ELR (cell line): ENCODE data around the gene CDH1.
A peak's percentile ranks its signal among the peaks of the same experiment; 100 is the strongest.
"Not testable (repeated sequence)": the region's sequence is repeated elsewhere in the genome, so short reads cannot be mapped to it uniquely, and the experiment has no call there.

Experiments used
- DNase-seq: peaks from one replicate; pipeline ENCODE4 v3.0.0-alpha.2; 2015; ENCODE audit warnings: low read depth

CDH1 gene

DNA sequence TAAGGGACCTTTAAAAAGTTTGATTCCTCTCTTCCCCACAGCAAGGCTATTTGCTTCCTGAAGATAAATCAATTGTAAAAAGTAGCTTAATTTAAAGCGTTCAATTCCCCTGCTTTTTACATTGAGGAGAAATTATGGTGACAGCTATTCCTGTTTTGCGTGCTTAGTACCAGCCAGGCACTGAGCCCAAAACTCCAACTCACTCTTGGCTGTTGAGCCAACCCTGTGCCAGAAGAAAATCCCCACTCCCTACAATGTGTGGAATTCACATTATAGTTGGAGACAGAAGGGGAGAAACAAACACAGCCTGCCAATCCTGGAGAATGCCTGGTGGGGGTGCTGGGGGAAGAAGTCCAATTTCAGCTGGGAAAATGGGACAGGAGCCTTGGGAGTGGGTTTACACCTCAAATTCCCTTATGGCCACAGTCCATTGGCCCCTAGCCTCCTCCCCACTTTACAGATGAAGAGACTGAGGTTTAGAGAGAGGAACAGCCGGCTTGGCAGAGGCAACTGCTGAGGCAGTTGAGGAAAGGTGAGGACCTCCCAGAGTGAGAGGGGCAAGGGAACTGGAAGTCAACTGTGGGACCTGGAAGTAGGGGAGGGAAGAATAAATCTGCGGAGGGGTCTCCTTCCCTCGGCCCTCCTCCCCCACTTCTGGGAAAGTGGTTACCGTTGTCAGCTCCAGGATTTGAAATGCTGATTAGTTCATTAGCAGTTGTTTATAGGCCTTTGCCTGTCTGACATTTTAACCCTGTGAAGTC lies 26.1 kb downstream of the CDH1 start:
- DNase-seq = no peak

DNA sequence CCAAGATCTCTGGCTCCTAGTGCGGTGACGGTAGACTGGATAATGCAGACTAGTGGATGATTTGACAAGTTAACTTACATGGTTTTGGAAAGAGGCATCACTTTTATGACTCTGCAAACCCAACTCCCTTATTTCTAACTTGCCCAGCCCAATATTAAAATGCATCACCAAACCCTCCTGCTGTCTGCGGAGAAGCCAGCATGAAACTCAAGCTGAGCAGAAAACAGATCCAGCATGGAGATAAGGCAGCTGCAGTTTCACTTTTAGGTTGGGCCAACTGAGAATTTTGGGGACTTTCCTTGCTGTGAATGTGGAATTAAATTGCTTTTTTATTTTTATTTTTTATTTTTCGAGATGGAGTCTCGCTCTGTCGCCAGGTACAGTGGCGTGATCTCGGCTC lies 27.8 kb downstream of the CDH1 start:
- no peak for DNase-seq

DNA sequence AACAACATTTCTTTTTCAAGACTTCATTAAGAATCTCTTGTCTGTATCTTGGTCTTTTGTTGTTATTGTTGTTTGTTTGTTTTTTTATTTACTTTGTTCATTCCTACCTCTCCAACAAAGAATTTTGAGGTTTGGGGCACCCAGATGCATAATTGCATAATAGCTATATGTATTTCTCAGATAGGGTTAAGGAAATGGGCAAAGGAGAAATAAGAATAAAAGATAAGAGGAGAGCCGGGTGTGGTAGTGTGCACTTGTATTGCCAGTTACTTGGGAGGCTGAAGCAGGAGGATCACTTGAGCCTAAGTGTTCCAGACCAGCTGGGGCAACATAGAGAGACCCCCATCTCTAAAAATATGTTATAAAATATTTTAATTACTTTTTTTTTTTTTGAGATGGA lies 30.5 kb downstream of the CDH1 start:
- DNase-seq = no peak

DNA sequence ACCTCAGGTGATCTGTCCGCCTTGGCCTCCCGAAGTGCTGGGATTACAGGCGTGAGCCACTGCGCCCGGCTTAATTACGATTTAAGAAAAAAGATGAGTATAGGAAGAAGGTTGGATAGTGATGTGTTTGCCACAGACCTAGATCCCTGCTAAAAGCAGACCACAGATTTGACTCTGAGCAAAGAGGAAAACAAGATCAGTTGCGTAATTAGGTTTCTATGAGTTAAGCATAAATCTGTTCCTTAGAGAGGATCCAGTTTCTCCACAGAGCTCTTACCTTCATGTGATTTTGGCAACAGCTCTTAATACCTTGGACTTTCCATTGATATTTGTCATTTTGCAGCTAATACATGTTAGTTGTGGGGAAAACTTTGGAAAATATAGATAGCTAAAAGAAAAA lies 31.1 kb downstream of the CDH1 start:
- no peak for DNase-seq

DNA sequence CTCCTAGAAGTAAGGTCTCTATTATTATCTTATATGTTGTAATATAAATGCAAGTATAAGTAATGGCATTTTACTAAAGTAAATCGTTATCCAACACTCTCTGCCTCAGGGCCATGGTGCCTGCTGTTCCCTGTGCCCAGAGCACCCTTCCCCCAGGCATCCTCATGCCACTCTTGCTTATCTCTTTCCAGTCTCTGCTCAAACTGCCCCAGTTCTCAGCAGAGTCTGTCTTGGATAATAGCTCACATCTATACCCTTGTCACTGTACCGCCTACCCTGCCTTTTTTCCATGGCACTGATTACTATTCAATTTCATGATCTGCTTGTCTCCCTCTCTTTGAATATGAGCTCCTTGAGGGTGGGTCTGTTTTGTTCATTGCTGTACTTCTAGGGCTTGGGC lies 31.7 kb downstream of the CDH1 start:
- no peak for DNase-seq

DNA sequence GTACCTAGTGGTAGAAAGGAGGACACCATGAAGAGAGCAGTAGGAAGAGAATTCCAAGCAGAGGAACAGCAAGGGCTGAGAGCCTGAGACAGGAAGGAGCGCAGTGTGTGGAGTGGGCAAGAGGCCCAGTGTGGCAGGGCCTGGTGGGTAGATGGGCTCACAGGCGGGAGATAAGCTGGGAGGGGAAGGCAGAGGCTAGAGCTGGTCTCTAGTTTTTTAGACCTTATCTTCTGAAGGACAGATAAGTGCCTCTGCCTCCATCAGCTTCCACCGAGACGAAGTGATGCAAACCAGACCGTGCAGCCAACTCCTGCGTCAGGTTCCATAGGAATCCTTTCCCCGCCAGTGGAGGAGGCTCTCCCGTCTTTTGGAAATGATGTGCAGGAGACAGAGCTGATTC lies 33.6 kb downstream of the CDH1 start:
- DNase-seq = no peak

DNA sequence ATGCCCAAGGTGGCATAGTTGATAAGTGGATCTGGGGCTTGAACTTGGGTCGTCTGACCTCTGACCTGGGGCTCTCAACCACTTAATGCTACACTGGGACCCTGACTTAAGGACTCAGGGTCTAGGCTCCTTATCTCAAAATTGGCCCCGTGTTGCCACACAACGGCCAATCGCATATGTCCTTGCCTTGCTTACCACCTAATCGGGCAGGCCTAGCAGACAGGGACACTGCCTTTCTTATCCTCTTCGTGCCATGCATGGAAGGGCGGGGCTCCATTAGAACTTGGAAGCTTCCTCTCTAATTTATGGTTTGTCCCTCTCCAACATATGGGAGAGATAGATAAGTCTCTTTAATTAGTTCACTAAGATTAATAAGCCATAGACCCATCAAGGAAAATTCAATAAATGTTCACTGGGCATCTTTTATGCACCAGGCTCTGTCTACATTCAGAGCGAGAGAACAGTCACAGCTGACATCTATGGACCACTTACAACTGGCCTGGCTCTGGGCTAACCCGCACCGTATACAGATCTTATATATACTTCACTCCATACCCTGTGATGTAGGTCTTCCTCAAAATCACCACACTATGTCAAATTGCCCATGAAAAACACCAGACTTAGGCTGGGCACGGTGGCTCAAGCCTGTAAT lies 35.1 kb downstream of the CDH1 start:
- no peak for DNase-seq

DNA sequence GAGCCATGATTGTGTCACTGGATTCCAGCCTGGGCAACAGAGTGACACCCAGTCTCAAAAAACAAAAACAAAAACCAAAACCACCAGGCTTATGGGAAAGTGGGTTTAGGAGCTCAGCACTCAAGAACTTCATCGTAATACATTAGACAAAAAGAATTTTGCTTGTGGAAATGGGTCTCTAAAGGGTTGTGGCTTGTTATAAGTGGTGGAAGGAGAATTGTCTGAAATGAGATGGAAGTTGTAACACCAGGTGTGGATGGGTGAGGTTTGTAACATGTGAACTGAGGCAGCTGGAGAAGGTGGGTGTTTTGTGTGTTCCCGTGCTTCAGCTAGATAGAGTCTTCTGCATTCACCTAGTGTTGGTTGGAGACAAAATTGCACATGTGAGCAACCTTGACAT lies 35.8 kb downstream of the CDH1 start:
- no peak for DNase-seq

DNA sequence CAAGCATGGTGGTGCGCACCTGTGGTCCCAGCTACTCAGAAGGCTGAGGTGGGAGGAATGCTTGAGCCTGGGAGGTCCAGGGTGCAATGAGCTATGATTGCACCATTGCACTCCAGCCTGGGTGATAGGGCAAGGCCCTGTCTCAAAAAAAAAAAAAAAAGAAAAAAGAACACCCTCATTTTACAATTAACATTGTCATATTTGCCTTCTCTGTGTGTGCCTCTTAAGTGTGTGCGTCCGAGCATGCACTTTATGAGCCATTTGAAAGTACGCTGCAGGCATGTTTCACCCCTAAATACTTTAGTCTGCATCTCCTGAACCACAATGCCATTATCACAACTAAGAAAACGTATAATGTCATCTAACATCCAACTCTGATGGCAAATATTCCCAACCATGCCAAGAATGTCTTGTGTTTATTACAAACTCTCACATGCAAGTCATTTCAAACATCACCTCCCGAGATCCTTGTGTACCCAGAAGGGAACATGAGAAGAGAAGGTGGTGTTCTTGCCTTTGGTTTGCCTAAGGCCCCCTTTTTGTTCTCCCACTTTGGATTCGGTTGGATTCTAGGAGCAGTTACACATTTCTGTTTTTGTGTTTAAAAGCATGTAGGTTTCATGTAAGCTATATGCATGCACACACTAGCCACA lies 38.0 kb downstream of the CDH1 start:
- no peak for DNase-seq

DNA sequence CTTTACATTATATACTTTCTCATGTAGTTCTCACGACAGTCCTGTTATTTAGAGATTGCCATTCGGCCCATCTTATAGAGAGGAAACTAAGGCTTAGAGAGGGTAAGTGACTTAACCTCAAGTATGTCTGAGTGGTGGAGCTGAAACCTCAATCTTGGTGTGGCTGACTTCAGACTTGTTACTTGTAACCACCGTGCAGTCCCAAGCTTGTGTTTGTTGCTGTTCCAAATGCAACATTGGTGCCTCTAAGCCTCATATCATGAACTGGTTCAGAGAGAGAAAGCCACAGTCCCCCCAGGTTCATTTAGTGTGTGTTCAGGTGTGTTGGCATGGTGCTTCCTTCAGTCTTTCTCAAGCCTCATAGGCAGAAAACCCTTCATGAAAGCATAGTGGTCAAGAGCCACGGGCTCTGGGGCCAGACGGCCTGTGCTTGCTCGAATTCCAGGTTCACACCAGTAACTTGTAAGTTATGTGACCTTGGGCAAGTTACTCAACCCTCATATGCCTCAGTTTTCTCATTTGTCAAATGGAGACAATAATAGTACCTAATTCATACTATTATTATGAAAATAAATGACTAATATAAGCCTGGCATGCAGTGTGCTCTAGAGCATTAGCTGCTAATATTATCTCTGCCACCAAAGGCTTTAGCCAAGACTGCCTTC lies 39.9 kb downstream of the CDH1 start:
- DNase-seq = no peak

DNA sequence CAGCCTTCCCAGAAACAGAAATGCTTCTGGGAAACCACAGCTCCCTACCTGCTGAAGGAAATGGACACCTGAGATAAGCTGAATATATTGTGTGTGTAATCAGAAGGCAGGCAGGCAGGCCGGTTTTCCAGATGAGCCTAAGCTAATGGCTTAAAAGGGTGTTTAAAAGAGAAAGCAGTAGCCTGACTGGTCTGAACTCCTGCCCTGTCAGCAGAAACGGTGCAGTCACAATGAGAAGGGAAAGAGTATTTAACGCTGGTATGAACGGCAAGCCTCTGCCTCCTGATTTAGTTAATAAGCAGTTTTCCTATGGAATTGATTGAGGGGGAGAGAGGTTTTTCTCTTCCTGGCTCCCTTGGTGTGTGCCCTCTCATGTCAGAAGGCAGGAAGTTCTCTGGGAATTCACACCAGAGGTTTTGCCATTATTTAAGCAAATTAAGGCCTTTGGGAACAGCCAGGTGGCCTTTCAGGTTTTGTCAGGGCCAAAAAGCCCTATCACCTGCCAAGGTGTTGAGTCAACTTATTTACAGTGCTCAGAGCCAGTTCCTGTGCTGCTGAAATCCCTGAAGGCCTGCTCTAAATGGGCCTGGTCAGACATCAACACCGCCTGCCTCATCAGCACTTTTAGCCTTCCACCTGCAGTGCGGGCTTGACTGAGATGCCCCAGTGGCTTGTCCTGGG lies 41.6 kb downstream of the CDH1 start:
- no peak for DNase-seq

DNA sequence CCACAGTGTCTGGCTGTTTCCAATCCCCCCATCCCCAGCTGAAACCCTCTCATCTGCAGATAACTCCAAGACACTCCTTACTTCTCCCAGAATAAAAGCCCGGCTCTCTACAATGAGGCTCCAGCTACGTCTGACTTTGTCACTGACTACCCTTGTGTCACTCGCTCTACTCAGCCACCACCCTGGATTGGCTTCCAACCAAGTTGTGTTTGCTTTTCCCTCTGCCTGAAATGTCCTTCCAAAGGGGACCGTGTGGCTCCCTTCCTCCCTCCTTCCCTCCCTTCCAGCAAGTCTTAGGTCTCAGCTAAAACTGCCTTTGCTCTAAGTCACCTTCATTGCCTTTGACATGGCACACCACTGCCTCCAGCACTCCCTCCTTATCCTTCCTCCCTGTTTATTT lies 42.8 kb downstream of the CDH1 start:
- no peak for DNase-seq

DNA sequence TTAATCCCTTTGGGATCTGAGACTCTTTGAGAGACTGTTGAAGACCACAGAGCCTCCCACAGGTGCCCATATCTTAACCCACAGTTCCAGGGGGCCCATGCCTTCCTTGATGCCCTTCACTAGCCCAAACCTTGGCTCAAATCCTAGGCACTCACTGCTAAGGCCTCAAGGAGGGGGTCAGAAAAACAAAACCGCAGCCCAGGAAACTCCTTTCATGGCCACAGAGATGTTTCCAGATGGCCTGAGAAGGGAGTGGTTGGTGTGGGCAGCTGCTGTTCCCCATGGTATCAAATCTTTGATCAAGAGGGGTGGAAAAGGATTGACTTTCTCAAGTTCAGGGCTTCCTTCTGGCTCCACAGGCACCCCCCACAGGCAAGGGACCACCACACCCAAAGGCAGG lies 44.7 kb downstream of the CDH1 start:
- no peak for DNase-seq

DNA sequence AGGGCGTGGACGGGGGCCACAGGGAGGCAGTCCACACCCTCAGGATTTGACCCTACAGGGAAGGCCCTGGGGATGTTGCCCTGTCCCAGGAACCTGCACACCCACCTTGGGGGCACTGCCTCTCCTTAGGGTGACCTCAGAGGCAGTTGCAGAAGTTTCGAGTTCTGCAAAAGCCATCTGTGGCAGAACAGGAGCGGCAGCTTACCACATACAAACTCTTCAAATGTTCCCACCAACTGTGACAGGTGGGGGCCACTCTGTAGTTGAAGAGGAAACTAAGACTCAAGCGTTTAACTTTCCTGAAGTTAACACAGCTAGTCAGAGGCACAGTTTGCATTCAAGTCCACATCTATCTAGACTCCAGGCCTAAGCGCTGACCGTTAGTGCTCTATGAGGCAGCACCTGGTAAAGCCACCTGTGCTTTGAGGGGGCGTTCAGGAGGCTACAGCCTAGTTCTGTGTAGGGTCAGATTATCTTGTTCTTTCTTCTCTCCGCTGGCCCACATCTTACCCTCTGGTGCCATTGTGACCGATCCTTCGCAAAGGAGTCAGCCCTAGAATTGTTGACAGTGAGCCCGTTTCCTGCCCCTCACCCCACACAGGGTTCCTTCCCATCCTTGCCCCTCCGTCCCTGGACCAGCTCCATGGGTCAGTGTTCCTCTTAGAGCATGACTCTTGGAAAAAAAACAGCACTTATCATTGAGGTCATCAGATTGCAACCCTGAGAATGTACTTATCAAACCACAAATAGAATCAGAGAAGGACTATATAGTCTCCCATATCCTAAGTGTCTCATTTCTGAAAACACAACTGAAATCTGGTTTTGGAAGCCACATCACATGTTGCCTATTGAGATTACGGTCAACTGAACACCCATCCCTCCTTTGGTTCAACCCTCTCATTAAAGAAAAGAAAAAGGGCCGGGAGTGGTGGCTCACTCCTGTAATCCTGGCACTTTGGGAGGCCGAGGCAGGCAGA lies 45.4 kb downstream of the CDH1 start:
- no peak for DNase-seq

DNA sequence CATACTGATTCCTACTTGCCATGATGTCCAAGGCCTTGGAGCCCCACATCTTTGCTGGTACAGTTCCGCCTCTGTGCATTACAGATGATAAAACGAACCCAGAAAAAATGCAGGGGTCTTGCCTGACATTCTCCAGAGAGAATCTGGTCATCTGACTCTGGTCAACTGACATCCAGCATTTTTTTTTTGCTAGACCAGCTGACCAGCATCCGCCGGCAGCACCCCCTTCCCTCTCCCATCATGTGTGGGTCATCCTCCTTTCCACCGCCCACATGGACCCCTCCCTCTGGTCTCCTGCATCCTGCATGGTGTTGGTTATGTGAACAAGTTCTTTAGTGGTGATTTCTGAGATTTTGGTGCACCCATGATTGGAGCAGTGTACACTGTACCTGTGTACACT lies 47.1 kb downstream of the CDH1 start:
- DNase-seq = no peak

DNA sequence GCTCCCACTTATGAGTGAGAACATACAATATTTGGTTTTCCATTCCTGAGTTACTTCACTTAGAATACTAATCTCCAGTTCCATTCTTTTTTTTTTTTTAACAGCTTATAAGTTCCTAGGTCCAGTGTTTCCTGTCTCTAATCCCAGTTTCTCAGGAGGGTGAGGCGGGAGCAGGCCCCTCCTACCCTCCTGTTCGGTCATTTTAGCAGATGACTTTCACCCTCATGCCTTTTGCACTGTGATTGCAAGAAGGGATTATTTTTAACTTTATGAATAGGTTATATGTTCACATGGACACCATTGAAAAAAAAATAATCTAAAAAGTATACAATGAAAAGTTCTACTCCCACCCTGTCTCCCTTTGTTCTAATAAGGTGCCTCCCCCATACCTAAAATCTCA lies 47.6 kb downstream of the CDH1 start:
- no peak for DNase-seq

DNA sequence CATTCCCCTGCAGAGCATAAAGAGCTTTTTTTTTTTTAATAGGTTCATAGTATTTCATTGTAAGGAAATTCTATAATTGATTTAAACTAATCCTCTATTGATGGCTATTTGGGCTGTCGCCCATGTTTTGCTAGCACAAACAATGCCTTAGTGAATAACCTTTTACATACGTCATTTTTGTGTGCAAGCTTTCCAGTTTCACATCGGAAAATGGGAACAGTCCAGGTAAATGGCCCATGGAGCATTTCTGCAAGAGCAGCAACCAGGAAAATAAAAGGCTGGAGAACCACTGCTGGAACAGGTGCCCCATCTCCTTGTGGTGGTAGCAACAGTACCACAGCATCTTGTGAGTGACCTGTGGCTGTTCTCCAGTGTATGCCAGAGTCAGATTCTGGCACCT lies 48.6 kb downstream of the CDH1 start:
- no peak for DNase-seq

DNA sequence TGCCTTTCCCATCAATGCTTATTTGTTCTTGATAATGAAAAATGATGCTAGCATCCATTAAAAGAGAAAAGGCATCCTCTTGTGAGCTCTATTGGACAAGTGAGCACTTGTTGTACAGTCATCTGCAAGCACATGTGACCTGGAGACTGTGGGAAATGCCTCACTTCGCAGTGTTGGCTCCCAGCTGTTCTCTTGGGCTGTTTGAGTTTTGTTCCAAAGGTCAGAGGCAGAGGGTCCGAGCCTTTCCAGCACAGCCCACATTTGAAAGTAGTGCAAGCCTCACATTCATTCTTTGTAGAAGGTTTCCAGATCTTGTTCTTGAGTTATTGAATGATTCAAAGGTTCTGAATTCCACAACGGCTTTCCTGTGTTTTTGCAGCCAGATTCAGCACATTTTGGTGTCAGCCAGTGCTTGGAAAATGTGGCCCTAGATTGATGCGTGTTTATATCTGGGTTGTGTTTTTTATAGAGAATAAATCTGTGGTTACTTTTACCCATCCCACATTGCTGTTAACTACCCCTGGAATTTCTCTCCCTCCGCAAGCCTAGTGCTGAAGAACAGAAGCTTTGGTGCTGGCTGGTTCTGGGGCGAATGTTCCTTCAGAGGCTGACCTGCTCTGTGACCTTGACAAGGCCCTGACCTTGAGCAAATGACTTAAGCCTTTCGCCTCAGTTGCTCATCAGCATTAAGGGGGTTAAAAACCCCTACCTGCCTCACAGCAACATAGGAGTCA lies 49.8 kb downstream of the CDH1 start:
- DNase-seq = no peak

DNA sequence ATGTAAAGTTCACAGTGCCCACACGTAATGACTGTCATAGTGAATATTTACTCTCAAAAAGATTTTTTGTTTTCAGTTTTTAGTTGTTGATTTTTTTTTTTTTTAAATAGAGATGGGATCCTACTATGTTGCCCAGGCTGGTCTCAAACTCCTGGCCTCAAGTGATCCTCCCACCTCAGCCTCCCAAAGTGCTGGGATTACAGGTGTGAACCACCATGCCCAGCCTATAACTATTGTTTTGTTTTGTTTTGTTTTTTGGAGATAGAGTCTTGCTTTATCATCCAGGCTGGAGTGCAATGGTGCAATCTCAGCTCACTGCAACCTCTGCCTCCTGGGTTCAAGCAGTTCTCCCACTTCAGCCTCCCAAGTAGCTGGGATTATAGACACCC lies 50.3 kb downstream of the CDH1 start:
- not testable (repeated sequence) for DNase-seq

DNA sequence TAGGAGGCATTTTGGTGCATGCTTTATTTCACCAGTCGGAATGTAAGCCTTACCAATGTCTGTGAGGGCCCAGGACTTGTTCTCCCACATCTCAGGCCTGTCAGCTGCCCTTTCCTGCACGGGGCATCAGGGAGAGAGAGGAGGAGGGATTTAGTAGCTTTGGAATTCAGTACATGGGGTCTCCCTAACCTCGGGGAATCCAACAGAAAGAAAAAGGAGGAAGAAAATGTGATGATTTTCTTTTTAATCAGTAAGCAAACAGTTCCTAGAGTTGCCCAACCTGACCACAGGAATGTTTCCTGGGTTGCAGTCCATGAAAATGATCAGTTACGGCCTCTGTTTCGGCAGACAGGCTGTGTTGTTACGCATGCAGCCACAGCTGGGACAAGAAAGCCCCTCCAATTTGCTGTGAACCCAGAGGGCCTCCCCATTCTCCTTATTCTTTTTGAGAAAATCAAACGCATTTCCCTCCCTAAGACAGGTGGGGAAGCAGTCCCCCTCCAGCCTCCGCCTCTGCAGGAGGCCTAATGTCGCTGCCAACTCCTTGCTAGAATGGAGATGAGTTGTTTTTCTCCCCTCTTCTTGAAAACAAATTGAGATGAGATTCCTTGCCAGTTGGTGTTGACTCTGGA lies 53.2 kb downstream of the CDH1 start:
- peak; percentile 69 for DNase-seq
